NCI-H2196 treated with DMSO at 0.1 percent for 48 hours (cell line): ENCODE measurements around the gene SLC12A4.

Experiments used
- DNase-seq: peaks from one replicate; lab custom pipeline; 2025; ENCODE audit not compliant: unreplicated experiment; lab: John Stamatoyannopoulos, UW

SLC12A4 gene

GRCh38 chr16:67902831-67903230, 65.6 kb downstream of the SLC12A4 start:
- no peak for DNase-seq

- DNase-seq: no peak
Measured at GRCh38 chr16:67901734-67902133, 66.7 kb downstream of the SLC12A4 start.

GRCh38 chr16:67897231-67897630, 71.2 kb downstream of the SLC12A4 start:
- no peak for DNase-seq

GRCh38 chr16:67893743-67894399, 74.6 kb downstream of the SLC12A4 start:
- DNase-seq: no peak
